MV-4-11 (cell line): Measurements from ENCODE around the gene KLF1.
"Not testable (repeated sequence)": the region's sequence is repeated elsewhere in the genome, so short reads cannot be mapped to it uniquely, and the experiment has no call there.

Experiments
- DNase-seq: peaks from one replicate; lab custom pipeline; 2025; lab: John Stamatoyannopoulos, UW

KLF1 gene

GRCh38 chr19:12890787-12891552 is 4.0 kb upstream of the KLF1 start, which contains the start of gene GCDH:
GCDH (plus strand) TSS chr19:12891160; CDS start chr19:12891305, 145 bp downstream.
- peak; percentile 100 for DNase-seq

- DNase-seq: not testable (repeated sequence)
Observed at GRCh38 chr19:12890299-12890786, 3.3 kb upstream of the KLF1 start.

DNA sequence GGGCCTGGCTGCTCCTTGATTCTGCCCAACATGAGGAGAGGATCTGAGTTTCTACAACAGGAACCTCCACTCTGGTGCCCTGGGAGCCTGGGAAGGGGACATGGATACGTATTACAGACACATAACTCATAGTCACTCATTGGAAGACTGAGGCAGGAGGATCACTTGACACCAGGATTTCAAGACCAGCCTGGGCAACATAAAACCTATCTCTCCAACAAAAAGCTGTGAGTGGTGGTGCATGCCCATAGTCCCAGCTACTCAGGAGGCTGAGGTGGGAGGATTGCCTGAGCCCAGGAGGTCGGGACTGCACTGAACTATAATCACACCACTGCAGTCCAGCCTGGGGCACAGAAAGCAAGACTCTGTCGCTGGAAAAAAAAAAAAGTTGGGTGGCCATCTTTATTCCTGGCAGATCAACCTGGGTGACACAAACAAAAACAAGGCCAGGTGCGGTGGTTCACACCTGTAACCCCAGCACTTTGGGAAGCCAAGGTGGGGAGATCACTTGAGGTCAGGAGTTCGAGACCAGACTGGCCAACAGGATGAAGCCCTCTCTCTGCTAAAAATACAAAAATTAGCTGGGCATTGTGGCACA is 1.1 kb upstream of the KLF1 start:
- DNase-seq: no peak

GRCh38 chr19:12886651-12886968 is 391 bp downstream of the KLF1 start:
- no peak for DNase-seq

GRCh38 chr19:12885749-12886650 is 1.0 kb downstream of the KLF1 start:
- no peak for DNase-seq

DNA sequence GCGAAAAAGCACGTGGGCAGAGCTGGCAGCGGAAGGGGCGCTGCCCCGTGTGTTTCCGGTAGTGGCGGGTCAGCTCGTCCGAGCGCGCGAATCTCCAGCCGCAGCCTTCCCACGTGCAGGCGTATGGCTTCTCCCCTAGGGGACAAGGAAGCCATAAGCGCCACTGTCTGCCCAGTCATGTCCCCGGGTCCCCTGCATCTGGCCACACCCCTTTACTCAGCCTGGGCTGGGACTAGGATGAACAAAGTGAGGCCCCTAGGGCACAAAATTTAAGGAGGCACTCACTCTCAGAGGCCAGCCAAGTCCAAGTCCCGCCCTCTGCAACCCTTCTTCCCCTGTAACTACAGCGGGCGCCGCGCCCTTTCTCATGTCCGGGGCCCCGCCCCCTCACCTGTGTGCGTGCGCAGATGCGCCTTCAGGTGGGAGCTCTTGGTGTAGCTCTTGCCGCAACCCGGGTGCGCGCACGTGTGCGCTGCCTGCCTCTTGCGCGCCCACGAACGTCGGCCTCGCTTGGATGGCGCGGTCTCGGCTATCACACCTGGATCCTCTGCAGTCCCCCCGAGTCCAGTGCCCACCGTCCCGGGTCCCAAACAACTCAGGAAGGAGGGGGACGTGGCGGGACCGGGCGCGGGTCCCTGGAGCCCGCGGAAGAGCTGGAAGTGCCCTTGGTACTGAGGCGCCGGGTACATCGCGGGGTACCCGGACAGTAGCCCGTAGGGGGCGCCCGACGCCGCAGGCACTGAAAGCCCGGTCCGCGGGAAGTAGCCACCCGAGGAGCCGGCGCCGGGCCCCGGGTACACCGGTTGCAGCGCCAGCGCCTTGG is 1.9 kb downstream of the KLF1 start:
- peak; percentile 63 for DNase-seq

GRCh38 chr19:12884627-12884925 is 2.4 kb downstream of the KLF1 start:
- no peak for DNase-seq

DNA sequence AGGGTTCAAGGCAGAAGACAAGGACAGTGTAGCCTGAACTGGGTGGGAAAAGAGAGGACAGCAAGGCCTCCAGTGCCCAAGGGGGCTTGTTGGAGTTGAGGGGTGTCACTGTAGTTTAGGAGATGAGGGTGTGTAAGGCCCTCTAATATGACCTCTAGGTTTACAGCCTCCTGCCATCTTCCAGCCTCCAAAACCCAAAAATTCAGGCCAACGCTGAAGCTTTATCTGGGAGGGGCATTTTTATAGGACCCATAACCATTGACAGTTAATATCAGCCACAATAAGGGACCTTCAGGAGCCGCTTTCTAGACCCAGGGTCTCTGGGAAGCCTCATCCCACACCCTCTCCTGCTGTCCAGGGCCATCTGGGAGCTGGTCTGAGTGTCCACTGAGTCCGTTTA is 2.8 kb downstream of the KLF1 start:
- no peak for DNase-seq

- no peak for DNase-seq
Observed at GRCh38 chr19:12882589-12882988, 4.4 kb downstream of the KLF1 start.

- DNase-seq: peak; percentile 99
Observed at GRCh38 chr19:12881172-12881808, 5.7 kb downstream of the KLF1 start, which contains the start of gene DNASE2. DNASE2 (minus strand) TSS chr19:12881449; CDS start chr19:12881375, 74 bp downstream.

GRCh38 chr19:12880551-12881171 is 6.3 kb downstream of the KLF1 start:
- no peak for DNase-seq

- no peak for DNase-seq
Observed at GRCh38 chr19:12875086-12875485, 11.9 kb downstream of the KLF1 start.

GRCh38 chr19:12873891-12874745 is 12.9 kb downstream of the KLF1 start:
- DNase-seq: no peak

DNA sequence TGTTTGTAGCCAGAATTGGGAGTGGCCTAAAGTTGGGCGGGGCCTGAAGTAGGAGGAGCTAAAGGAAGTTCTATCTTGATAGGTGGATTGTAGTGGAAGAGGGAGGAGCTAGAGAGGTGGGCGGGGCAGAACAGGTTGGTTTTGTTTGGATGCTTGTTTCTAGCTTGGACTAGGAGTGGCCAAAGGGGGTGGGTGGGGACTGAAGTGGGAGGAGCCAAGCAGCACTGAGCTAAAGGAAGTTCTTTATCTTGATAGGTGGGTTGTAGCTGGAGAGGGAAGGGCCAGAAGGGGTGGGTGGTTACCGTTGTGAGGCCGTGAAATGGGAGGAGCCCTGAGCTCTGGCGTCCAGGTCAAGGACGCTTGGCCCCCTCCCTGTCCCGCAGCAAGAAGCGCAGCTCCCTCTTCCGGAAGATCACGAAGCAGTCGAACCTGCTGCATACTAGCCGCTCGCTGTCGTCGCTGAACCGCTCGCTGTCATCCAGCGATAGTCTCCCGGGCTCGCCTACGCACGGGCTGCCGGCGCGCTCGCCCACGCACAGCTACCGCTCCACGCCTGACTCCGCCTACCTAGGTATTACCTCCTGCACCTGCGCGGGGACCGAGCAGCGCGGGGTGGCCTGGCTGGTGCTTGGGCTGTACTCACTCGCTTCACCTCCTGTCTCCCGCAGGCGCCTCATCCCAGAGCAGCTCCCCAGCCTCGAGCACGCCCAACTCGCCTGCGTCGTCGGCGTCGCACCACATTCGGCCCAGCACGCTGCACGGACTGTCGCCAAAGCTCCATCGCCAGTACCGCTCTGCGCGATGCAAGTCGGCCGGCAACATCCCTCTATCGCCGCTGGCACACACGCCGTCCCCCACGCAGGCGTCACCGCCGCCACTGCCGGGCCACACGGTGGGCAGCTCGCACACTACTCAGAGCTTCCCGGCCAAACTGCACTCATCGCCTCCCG is 13.8 kb downstream of the KLF1 start:
- DNase-seq: peak; percentile 28

DNA sequence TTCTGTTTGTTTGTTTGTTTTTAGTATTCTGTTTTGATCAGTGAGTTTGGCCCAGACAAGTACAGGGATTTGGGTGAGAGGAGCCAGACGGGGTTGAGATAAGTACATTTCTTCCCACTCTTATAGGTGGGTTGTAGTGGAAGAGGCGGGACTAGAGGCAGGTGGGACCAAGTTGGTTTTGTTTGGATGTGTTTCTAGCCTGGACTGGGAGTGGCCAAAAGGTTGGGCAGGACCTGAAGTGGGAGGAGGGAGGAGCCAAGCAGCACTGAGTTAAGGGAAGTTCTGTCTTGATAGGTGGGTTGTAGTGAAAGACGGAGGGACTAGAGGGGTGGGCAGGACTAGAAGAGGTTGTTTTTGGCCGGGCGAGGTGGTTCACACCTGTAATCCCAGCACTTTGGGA is 14.7 kb downstream of the KLF1 start:
- no peak for DNase-seq

DNA sequence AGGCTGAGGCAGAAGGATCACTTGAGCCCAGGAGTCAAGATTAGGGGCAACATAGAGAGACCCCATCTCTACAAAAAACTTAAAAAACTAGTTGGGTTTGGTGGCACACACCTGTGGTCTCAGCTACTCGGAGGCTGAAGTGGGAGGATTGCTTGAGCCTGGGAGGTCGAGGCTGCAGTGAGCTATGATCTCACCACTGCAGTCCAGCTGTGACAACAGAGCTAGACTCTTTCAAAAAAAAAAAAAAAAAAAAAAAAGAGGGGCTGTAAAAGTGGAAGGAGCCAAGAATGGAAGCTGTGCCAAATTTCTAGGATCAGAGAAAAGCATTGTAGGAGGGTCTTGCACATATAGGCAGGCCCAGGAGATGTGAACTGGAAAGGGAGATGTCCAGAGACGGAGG is 15.3 kb downstream of the KLF1 start:
- DNase-seq: no peak

GRCh38 chr19:12868540-12869112 is 18.4 kb downstream of the KLF1 start:
- DNase-seq: no peak
